Lower leg skin (tissue), 3 donors: Measurements from ENCODE around the gene SCEL.

ENCODE experiments used
- CTCF ChIP-seq, 3 donors: fragments of 450-650 bp; IDR thresholded peaks; one replicate each; pipeline ENCODE4 v1.5.1; 2016; ENCODE audit warnings: antibody characterized with exemption in 3 of 3, mild to moderate bottlenecking in 3 of 3, moderate library complexity in 2 of 3
- POLR2A ChIP-seq, 2 donors: fragments of 450-650 bp; IDR thresholded peaks; one replicate each; pipeline ENCODE4 v1.6.1; 2016 to 2017; ENCODE audit warnings: antibody characterized with exemption in 2 of 2, mild to moderate bottlenecking in 1 of 2, moderate library complexity in 1 of 2

GRCh38 chr13:77529501-77529840 is 6.0 kb upstream of the SCEL start:
- no peak for TF ChIP-seq CTCF (IDR thresholded peaks at IDR 0.05)
- no peak for TF ChIP-seq POLR2A (IDR thresholded peaks at IDR 0.05)
